ENCODE measurements around the gene SMYD2. TPM values are rescaled to one million over a fixed set of nuclear protein-coding genes. Genes with fewer than 3 reads are reported as not detected.

SMYD2 gene
- total RNA-seq, 1 experiment from 2014 or later, result 6.4 TPM

- no peak for TF ChIP-seq USF2 (CRISPR knock-in tag; IDR thresholded peaks at IDR 0.05)
Measured at GRCh38 chr1:214295934-214296333, 15.0 kb downstream of the SMYD2 start (continued).

GRCh38 chr1:214296860-214297745 lies 16.1 kb downstream of the SMYD2 start:
- ATAC-seq, result peak; percentile 87

GRCh38 chr1:214300149-214300780 lies 19.3 kb downstream of the SMYD2 start:
- Mint-ChIP-seq H3K4me1 (peaks cover 41% of the 10 kb centered on the region), H3K27ac (no peak overlapping the region), H3K4me3 (no peak overlapping the region), H3K9me3 (peaks cover 5% of the 10 kb centered on the region), H3K27me3 (ENCODE audit: low read depth) (peaks cover 36% of the 10 kb centered on the region), H3K36me3 (peaks cover 5% of the 10 kb centered on the region; the same call in 1 of the 2 replicates)
- ChIA-PET POLR2A (no interaction called here), CTCF (interaction anchor here (1.3 to 1.7 kb wide), 2 partner anchors 17 to 28 kb away, joined by 3 to 4 read pairs; no protein-coding TSS in a partner anchor)
- no peak for DNase-seq (ENCODE audit: low spot score)
- no peak for TF ChIP-seq SMAD3 (CRISPR knock-in tag; IDR thresholded peaks at IDR 0.05; ENCODE audit: borderline replicate concordance)
- TF ChIP-seq MAX (CRISPR knock-in tag; IDR thresholded peaks at IDR 0.05), result no peak
- TF ChIP-seq ZNF263 (CRISPR knock-in tag; IDR thresholded peaks at IDR 0.05; ENCODE audit: low read depth), result no peak
- ATAC-seq, result no peak

More at GRCh38 chr1:214296860-214297745, 16.1 kb downstream of the SMYD2 start:
- Mint-ChIP-seq H3K27me3 (ENCODE audit: low read depth) (peaks cover 58% of the 10 kb centered on the region), H3K4me3 (peak overlapping the region; percentile 22), H3K36me3 (peaks cover 5% of the 10 kb centered on the region; the same call in 1 of the 2 replicates), H3K9me3 (peaks cover 5% of the 10 kb centered on the region), H3K27ac (peak overlapping the region; percentile 16; the same call in 1 of the 2 replicates), H3K4me1 (peaks cover 43% of the 10 kb centered on the region)
- no peak for TF ChIP-seq NR3C1 (CRISPR knock-in tag; conservative IDR thresholded peaks at IDR 0.05; ENCODE audit: low read depth)
- DNase-seq (ENCODE audit: low spot score), result no peak
- ChIA-PET POLR2A (interaction anchor here (0.6 kb wide), 1 partner anchor 1293 kb away, joined by 3 read pairs; no protein-coding TSS in a partner anchor), CTCF (interaction anchor here (0.6 to 2.9 kb wide), 6 partner anchors 8 to 384 kb away, joined by 3 to 20 read pairs (median 6); no protein-coding TSS in a partner anchor)

- Mint-ChIP-seq H3K9me3 (peaks cover 5% of the 10 kb centered on the region), H3K4me3 (no peak overlapping the region), H3K36me3 (peaks cover 5% of the 10 kb centered on the region; the same call in 1 of the 2 replicates), H3K27ac (no peak overlapping the region), H3K27me3 (ENCODE audit: low read depth) (peaks cover 24% of the 10 kb centered on the region), H3K4me1 (peaks cover 33% of the 10 kb centered on the region)
- DNase-seq (ENCODE audit: low spot score) (no peak), ATAC-seq (no peak)
- TF ChIP-seq RELA (CRISPR knock-in tag; IDR thresholded peaks at IDR 0.05; ENCODE audit: borderline replicate concordance) (no peak), ZNF423 (CRISPR knock-in tag; IDR thresholded peaks at IDR 0.05) (no peak), ZNF138 (CRISPR knock-in tag; conservative IDR thresholded peaks at IDR 0.05) (no peak), SP1 (CRISPR knock-in tag; conservative IDR thresholded peaks at IDR 0.05) (no peak), E2F4 (CRISPR knock-in tag; IDR thresholded peaks at IDR 0.05; ENCODE audit: borderline replicate concordance, low read depth) (no peak)
- POLR2A ChIA-PET, result no interaction called here
- CTCF ChIA-PET, result interaction anchor here (1.5 to 1.7 kb wide), 3 partner anchors 16 to 32 kb away, joined by 3 to 4 read pairs (median 4); no protein-coding TSS in a partner anchor
Measured at GRCh38 chr1:214301526-214301925, 20.6 kb downstream of the SMYD2 start.
